NCI-H1092 (cell line): ENCODE data around the gene C21orf91.

Experiments
- DNase-seq: peaks from one replicate; lab custom pipeline; 2025; lab: John Stamatoyannopoulos, UW

The C21orf91 gene

DNA sequence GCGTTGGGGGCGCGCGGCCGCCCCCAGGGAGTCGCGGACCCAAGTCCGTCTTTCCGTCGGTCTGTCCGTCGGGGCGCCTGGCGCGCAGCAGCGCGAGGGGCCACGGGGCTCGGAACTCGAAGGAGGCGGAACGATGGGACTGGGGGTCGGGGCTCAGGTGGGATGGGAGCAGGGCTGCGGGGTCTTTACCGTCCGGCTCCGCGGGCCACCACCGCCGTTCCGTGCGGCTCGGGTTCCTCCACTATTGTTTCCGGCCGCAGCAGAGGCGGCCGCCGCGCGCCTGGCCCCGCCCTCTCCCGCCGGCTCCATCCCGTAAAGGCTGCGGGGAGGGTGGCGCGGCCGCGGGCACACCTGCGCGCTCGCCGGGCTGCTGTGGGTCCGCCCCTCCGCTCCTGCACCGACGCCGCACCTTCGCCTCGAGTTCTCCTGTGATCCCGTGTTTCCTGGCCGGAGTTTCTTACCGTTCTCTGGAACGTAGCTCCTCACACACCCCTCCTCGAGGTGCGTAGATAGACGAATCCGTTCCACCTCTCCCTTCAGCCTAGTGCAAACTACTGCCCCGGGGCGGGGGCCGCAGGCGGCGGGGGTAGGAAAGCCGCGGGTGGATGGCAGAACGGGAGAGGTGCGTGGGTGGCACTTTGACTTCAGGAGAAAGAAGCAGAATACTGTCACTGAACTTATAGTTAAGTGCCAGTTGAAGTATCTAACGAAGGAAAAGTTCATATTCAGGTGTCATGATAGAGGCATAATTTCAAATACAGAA lies at the start of gene C21orf91:
Gene C21orf91 (minus strand): TSS at position 243 of the 763 bp plus-strand sequence. CDS start 1,038 bp downstream, outside the sequence.
- DNase-seq = peak; percentile 79

GRCh38 chr21:17866590-17866989 lies 47.4 kb upstream of the C21orf91 start:
- no peak for DNase-seq

GRCh38 chr21:17859661-17860060 lies 40.5 kb upstream of the C21orf91 start:
- no peak for DNase-seq

- DNase-seq = no peak
Observed at GRCh38 chr21:17858747-17859146, 39.6 kb upstream of the C21orf91 start.

DNA sequence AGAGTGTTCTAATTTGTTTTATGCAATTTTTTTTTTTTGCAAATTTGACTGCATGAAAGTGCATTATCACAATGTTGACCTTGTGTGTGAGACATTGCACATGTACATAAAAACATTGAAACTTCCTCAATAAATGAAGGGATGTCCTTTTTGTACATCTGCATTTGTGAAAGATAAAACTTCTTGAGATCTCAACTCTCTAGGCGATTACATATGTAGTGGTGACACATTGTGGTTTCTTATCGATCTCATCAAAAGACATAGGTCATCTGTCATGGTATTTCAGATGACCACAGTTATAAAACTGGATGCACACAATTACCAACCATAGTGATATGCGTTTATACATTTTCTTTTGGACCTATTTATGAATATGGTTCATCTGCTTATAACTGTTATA lies 35.6 kb upstream of the C21orf91 start:
- no peak for DNase-seq

DNA sequence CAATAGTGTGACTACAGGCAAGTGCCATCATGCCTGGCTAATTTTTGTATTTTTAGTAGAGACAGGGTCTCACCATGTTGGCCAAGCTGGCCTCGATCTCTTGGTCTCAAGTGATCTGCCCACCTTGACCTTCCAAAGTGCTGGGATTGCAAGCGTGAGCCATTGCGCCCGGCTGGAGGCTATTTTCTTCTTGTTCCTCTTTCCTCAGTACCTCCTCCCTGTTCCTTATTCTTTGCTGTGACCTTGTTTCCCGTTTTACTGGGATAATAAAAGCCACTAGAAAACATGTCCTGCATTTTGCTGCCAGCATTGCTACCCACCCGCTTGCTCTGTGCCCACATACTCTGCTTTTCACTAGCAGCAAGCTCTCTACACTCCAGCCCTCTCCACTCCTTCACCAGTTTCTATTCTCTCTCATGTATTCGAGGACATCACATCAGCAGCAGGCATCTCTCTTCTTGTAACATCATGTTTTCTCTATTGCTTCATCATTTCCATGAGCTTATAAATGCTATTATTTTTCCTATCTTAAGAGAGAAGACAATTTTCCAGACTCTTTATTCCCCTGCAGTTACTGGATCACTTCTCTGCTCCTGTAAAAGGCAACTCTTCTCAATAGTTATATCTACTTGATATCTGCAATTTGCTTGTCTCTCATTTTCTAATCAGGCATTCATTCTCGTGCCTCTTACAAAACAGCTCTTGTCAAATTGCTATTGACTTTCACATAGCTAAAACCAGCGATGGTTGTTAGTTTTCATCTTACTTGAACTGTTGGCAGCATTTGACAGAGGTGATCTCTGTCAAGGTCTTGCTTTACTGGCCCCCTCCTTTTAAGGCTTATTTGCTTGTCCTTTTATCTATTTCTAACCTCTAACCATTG lies 34.5 kb upstream of the C21orf91 start:
- no peak for DNase-seq

- no peak for DNase-seq
Observed at GRCh38 chr21:17848228-17848627, 29.1 kb upstream of the C21orf91 start.

DNA sequence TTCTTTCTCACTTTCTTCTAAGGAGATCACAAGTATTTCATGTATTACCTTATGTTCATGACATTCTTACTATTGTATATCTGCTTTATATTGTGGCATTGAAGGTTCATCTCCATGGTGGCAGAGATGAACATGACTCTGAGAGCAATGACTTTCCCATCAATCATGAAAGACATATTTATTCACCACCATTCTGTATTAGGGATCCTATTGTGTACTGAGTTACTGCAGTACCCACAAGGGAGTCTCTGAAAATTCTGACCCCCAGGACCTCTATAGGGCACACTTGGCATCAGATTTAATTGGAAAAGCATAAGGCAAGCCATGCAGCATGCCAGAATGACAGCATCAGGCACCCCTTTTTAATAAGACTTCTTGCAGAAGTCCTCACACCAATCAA lies 21.9 kb upstream of the C21orf91 start:
- DNase-seq = no peak

- no peak for DNase-seq
Observed at GRCh38 chr21:17834639-17835354, 15.6 kb upstream of the C21orf91 start.

- DNase-seq = no peak
Observed at GRCh38 chr21:17829472-17829871, 10.3 kb upstream of the C21orf91 start.

- DNase-seq = no peak
Observed at GRCh38 chr21:17828223-17828622, 9.1 kb upstream of the C21orf91 start.

- DNase-seq = no peak
Observed at GRCh38 chr21:17823846-17824245, 4.7 kb upstream of the C21orf91 start.

DNA sequence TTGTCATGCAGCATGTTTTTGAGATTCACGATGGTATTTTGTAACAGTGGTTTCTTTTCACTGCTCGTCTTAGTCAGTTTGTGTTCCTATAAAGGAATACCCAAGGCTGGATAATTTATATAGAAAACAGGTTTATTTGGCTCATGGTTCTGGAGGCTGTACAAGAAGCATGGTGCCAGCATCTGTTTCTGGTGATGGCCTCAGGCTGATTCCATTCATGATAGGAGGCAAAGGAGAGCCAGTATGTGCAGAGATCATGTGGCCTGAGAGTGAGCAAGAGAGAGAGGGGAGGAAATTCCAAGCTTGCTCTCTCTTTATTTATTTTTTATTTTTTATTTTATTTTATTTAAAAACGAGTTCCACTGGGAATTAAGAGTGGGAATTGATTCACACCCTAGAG lies 2.0 kb upstream of the C21orf91 start:
- no peak for DNase-seq

- no peak for DNase-seq
Observed at GRCh38 chr21:17819877-17820229, 697 bp upstream of the C21orf91 start.

- peak; percentile 3 for DNase-seq
Observed at GRCh38 chr21:17818186-17819113, 706 bp downstream of the C21orf91 start.

GRCh38 chr21:17813353-17813752 lies 5.8 kb downstream of the C21orf91 start:
- DNase-seq = no peak

- DNase-seq = no peak
Observed at GRCh38 chr21:17805966-17806365, 13.2 kb downstream of the C21orf91 start.

DNA sequence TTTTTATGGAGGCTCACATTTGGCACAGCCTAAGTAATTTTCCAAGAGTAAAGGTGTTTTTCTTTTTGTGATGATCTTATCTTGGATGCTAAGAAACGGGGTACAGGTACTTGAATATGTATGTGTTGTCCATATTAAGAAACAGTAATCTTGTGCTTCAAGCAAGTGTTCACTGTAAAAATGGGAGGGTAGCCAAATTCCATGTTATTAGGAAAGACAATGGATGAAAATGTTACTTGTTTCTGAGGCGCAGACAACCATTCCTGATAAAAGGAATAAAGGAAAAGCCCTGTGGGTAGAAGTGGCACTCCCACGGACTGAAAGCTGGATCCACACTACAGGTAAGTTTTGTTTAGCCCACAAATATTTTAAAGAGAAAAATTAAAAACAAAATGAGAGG lies 15.6 kb downstream of the C21orf91 start:
- no peak for DNase-seq

- no peak for DNase-seq
Observed at GRCh38 chr21:17802572-17802971, 16.6 kb downstream of the C21orf91 start.

DNA sequence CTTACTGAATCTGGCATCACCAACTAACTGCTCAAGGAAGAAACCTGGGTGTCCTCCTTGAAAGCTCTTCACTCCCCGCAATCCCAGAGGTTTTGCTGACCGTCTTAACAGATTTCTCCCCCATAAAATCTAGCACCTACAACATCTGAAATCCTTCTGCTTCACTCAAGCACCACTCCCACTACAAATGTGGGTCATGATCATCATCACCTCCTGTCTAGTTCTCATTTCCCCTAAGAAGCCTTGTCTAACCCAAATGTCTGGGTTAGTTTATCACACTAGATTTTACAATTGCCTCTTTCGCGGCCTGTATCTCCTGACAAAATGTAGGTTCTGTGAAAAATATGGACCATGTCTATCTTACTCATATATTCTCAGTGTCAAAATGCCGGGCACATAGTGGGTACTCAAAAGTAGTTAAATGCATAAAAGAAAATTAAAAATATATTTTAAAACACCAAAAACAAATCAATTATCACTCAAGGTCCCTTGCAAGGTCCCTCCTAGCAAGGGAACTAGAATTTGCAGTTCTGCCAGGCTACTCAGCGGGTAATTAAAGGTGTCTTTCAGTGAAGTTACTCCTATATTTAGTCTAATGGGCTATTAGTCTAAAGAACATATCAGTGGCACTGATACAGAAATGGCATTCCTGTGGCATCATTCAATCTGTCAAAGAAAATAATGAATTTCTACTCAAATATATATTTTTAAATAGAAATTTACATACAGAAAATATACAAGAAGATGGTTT lies 19.6 kb downstream of the C21orf91 start:
- no peak for DNase-seq

- no peak for DNase-seq
Observed at GRCh38 chr21:17798796-17799195, 20.4 kb downstream of the C21orf91 start.
